ENCODE results near the gene RBKS. TPM values are rescaled to one million over a fixed set of nuclear protein-coding genes. Genes with fewer than 3 reads are reported as not detected.

RBKS gene
- total and polyA plus RNA-seq, 2 of the 13 experiments (the other 11 are each of a cell fraction or from before 2014, with no cell fraction given), result 7.7 to 8.3 TPM

DNA sequence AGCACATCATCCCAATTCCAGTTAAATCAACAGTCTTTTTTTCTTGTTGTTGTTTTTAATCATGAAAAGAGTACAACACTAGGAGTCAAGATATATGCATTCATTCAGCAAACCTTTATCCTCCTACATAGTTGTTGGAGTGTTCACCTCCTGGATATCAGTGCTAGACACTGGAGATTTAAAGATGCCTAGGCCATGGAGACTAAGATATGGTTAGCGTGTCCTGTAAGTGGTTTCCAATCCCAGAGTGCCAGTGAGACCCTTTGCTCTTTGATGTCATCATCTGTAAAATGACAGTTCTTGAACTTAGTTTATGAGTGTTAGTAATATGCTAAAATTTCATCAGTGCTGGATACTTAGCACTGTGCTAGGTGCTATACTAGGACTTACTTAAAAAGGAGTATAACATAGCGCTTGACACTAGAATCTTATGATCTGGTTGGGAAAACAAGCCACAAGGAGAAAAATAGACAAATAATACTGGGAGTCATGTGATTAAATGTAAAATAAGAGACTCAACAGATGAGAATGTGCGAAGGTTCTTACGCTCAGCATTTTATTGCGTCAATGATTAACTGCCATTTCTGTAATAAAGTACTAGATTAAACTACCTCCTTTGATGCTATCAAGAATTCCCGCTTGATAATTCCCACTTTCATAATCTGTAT is 31.8 kb upstream of the RBKS start:
- H3K27me3 ChIP-seq (ENCODE audit: control insufficient read depth in 1 of 2, insufficient read depth in 2 of 2, low read length in 2 of 2), result no peaks in the 10 kb centered on the region
- DNase-seq (ENCODE audit: low spot score) (no peak), ATAC-seq (no peak), FAIRE-seq (no peak)
- no peak overlapping the region for H3K27ac ChIP-seq (ENCODE audit: extremely low read length, insufficient read depth, low read length)
- H3K9me3 ChIP-seq (ENCODE audit: low read length), result no peaks in the 10 kb centered on the region
- H2AFZ ChIP-seq (ENCODE audit: low read length), result no peak overlapping the region
- peaks cover 25% of the 10 kb centered on the region for H3K4me1 ChIP-seq (ENCODE audit: insufficient read depth, low read length)
- H3K36me3 ChIP-seq (replicated peaks in 1 of 2; ENCODE audit: control insufficient read depth in 1 of 2, insufficient read depth in 2 of 2, low read length in 2 of 2), result 0 out of 5 replicates have a peak, but pooled peaks cover 0 to 5% of the 10 kb centered on the region in 2 experiments
- H4K20me1 ChIP-seq (ENCODE audit: insufficient read depth, low read length), result no peaks in the 10 kb centered on the region
- in situ Hi-C loops (cut with HindIII; ENCODE audit: extremely low pct_ligation_motif_present, low pct_unique_long_range_greater_than_20kb) (no loop called here), intact Hi-C loops (cut with micrococcal nuclease; ENCODE audit: unreplicated experiment) (no loop called here)
- no peaks in the 10 kb centered on the region for H3K79me2 ChIP-seq (ENCODE audit: insufficient read depth, low read length)
- BruUV-seq (replicated peaks), result no TSS peak
- no peak overlapping the region for H3K4me3 ChIP-seq (replicated peaks in 1 of 3; ENCODE audit: insufficient read depth in 1 of 3, low read depth in 2 of 3, low read length in 3 of 3)
- TF ChIP-seq SRSF1 (optimal IDR thresholded peaks at IDR 0.05; ENCODE audit: low read depth, low read length), result no peak
- TF ChIP-seq ZNF350 (CRISPR knock-in tag; IDR thresholded peaks at IDR 0.05; ENCODE audit: borderline replicate concordance, low read depth), result no peak
- TF ChIP-seq ZNF782 (CRISPR knock-in tag; IDR thresholded peaks at IDR 0.05; ENCODE audit: borderline replicate concordance), result no peak
- no peak for TF ChIP-seq CBX1 (IDR thresholded peaks at IDR 0.05; ENCODE audit: low read depth)
- no peak for TF ChIP-seq E2F2 (CRISPR knock-in tag; IDR thresholded peaks at IDR 0.05; ENCODE audit: borderline replicate concordance)
- TF ChIP-seq TBP (CRISPR knock-in tag; IDR thresholded peaks at IDR 0.05), result no peak
- no peak for TF ChIP-seq DNMT3B (CRISPR knock-in tag; conservative IDR thresholded peaks at IDR 0.05)
- no peak for TF ChIP-seq GATAD2A (CRISPR knock-in tag; IDR thresholded peaks at IDR 0.05)
- no peak for TF ChIP-seq PPARG (CRISPR knock-in tag; conservative IDR thresholded peaks at IDR 0.05)
- no peak for TF ChIP-seq BRCA1 (CRISPR knock-in tag; IDR thresholded peaks at IDR 0.05)
- TF ChIP-seq KLF11 (CRISPR knock-in tag; IDR thresholded peaks at IDR 0.05), result no peak
- no peak for TF ChIP-seq SNAI1 (CRISPR knock-in tag; IDR thresholded peaks at IDR 0.05; ENCODE audit: borderline replicate concordance)
- TF ChIP-seq MEF2D (CRISPR knock-in tag; IDR thresholded peaks at IDR 0.05), result no peak
- no peak for TF ChIP-seq KDM2A (CRISPR knock-in tag; IDR thresholded peaks at IDR 0.05; ENCODE audit: borderline replicate concordance, low read depth)
- no peak for TF ChIP-seq XRCC5 (optimal IDR thresholded peaks at IDR 0.05; ENCODE audit: low read length)
- no peak for TF ChIP-seq ZBTB46 (CRISPR knock-in tag; IDR thresholded peaks at IDR 0.05; ENCODE audit: borderline replicate concordance)
- CTCF ChIA-PET (ENCODE audit: low intra/inter-chr PET ratio, low total read pairs), result no interaction called here
- POLR2A ChIA-PET, result no interaction called here
- no peak overlapping the region for H3K9ac ChIP-seq (ENCODE audit: insufficient read depth, low read depth, low read length)
- no peak overlapping the region for H3K4me2 ChIP-seq (ENCODE audit: low read depth, low read length)
- WGBS (ENCODE audit: low lambda C conversion rate), result 95% methylated on average over 6 of the region's 6 CpGs

Data from HepG2 (cell line).